Sigmoid colon (tissue), 7 donors: ENCODE data around the gene DOCK11. TPM values are rescaled to one million over a fixed set of nuclear protein-coding genes. Genes with fewer than 3 reads are reported as not detected.
A peak's percentile ranks its signal among the peaks of the same experiment; 100 is the strongest.

Experiments
- DNase-seq: peaks from one replicate; pipeline ENCODE4 v3.0.0-alpha.2; 2019
- H3K27ac ChIP-seq, 4 donors: fragments of 200-600 bp; sonication (generic); one replicate each; pipeline ENCODE4 v1.5.1; 2016 to 2019; ENCODE audit warnings: mild to moderate bottlenecking in 1 of 4
- H3K27me3 ChIP-seq, 3 donors: fragments of 200-600 bp; sonication (generic); one replicate each; pipeline ENCODE4 v1.5.1; 2019; ENCODE audit warnings: mild to moderate bottlenecking in 1 of 3
- H3K36me3 ChIP-seq, 4 donors: fragments of 200-600 bp; sonication (generic); one replicate each; pipeline ENCODE4 v1.5.1; 2016 to 2019
- H3K4me1 ChIP-seq, 4 donors: fragments of 200-600 bp; sonication (generic); one replicate each; pipeline ENCODE4 v1.5.1; 2017 to 2019
- H3K4me3 ChIP-seq, 4 donors: fragments of 200-600 bp; sonication (generic); one replicate each; pipeline ENCODE4 v1.5.1; 2017 to 2019; ENCODE audit warnings: mild to moderate bottlenecking in 2 of 4, moderate library complexity in 1 of 4
- H3K9me3 ChIP-seq, 4 donors: fragments of 200-600 bp in 3 of 4; sonication (generic) in 3 of 4; one replicate each; pipeline versions ENCODE4 v1.5.1 to v1.6.1; 2013 to 2019
- CTCF ChIP-seq, 4 experiments: fragments of 450-650 bp in 3 of 4; fragments of 200-600 bp in 1 of 4; IDR thresholded peaks; one replicate each; pipeline ENCODE4 v1.5.1; 2016 to 2019; ENCODE audit warnings: antibody characterized with exemption in 4 of 4, mild to moderate bottlenecking in 3 of 4, moderate library complexity in 2 of 4
- EP300 ChIP-seq, 4 donors: sonication (generic); formaldehyde crosslinking; IDR thresholded peaks; one replicate each; pipeline ENCODE4 v1.6.1; 2017; ENCODE audit warnings: antibody characterized with exemption in 4 of 4
- POLR2A ChIP-seq, 2 donors: fragments of 450-650 bp; IDR thresholded peaks; one replicate each; pipeline ENCODE4 v1.6.1; 2016; ENCODE audit warnings: antibody characterized with exemption in 2 of 2, mild to moderate bottlenecking in 2 of 2, moderate library complexity in 2 of 2
- POLR2AphosphoS5 ChIP-seq, 4 donors: sonication (generic); formaldehyde crosslinking; IDR thresholded peaks; one replicate each; pipeline ENCODE4 v1.6.1; 2017; ENCODE audit warnings: antibody characterized with exemption in 4 of 4
- WGBS, 2 donors: extraction: QIAGEN DNeasy Blood & Tissue Kit; methylation state at CpG; one replicate each; pipeline ENCODE4 v1.1.7; 2013; 5-methylcytosine and 5-hydroxymethylcytosine counted together
- intact Hi-C: fragments of 100-400 bp; cut with DNase I; formaldehyde crosslinking; loops from one replicate; pipeline ENCODE4 v1.15.1; 2023
- polyA plus RNA-seq, 3 donors: library from polyadenylated mRNA; stranded (reverse); fragments of 200-250 nt; gene quantifications; one replicate each; pipeline ENCODE4 v1.2.3, GENCODE V29; 2013
- total RNA-seq, 4 donors: library from RNA; depleted of rRNA; stranded (reverse); fragments of >200 nt; gene quantifications; one replicate each; pipeline ENCODE4 v1.1.0, GENCODE V29; 2016
- donor health status: healthy with polysubstance abuse.
- donor health status: Bipolar disorder and iron deficiency.
- donor health status: healthy.

The DOCK11 gene
- total and polyA plus RNA-seq, 7 donors, result 3.2 to 54.6 (median 40.7) TPM

- peaks cover 0 to 14% (median 11%) of the 10 kb centered on the region in 4 donors for H3K4me1 ChIP-seq
- DNase-seq, result no peak
- H3K27me3 ChIP-seq, result no peaks in the 10 kb centered on the region
- no peak overlapping the region for H3K4me3 ChIP-seq
- TF ChIP-seq POLR2AphosphoS5 (IDR thresholded peaks at IDR 0.05) (no peak), CTCF (IDR thresholded peaks at IDR 0.05) (no peak), POLR2A (IDR thresholded peaks at IDR 0.05) (no peak), EP300 (IDR thresholded peaks at IDR 0.05) (no peak)
- H3K36me3 ChIP-seq, result no peaks in the 10 kb centered on the region
- 78 to 88% methylated on average over 2 of the region's 2 CpGs for WGBS, 2 donors
- H3K27ac ChIP-seq, result peak overlapping the region in 3 of 4 donors; percentile 51 to 61 (median 57)
- H3K9me3 ChIP-seq, result no peaks in the 10 kb centered on the region
- intact Hi-C loops, result no loop called here
Observed at GRCh38 chrX:118536204-118536603, 40.6 kb downstream of the DOCK11 start.

GRCh38 chrX:118536687-118537461, 41.3 kb downstream of the DOCK11 start:
- Histone ChIP-seq H3K27ac (peak overlapping the region in 3 of 4 donors; percentile 51 to 61 (median 57)), H3K9me3 (no peaks in the 10 kb centered on the region), H3K4me1 (peaks cover 0 to 14% (median 11%) of the 10 kb centered on the region in 4 donors), H3K36me3 (no peaks in the 10 kb centered on the region), H3K27me3 (no peaks in the 10 kb centered on the region), H3K4me3 (no peak overlapping the region)
- DNase-seq, result no peak
- intact Hi-C loops, result no loop called here
- WGBS, 2 donors, result 27 to 61% methylated on average over 6 of the region's 6 CpGs
- TF ChIP-seq CTCF (IDR thresholded peaks at IDR 0.05), result peak in 2 of 4 experiments; percentile 12 to 24
- TF ChIP-seq POLR2AphosphoS5 (IDR thresholded peaks at IDR 0.05), result no peak

- DNase-seq, result no peak
- no peaks in the 10 kb centered on the region for H3K27me3 ChIP-seq
- intact Hi-C loops, result no loop called here
- WGBS, 2 donors, result 56 to 84% methylated on average over 5 of the region's 5 CpGs
- peak overlapping the region in 3 of 4 donors; percentile 20 to 57 (median 35) for H3K27ac ChIP-seq
- TF ChIP-seq POLR2AphosphoS5 (IDR thresholded peaks at IDR 0.05), result peak in 1 of 4 donors; percentile 12
- no peak for TF ChIP-seq CTCF (IDR thresholded peaks at IDR 0.05)
- H3K4me3 ChIP-seq, result no peak overlapping the region
- H3K9me3 ChIP-seq, result no peaks in the 10 kb centered on the region
- no peaks in the 10 kb centered on the region for H3K36me3 ChIP-seq
- H3K4me1 ChIP-seq, result peaks cover 0 to 14% (median 11%) of the 10 kb centered on the region in 4 donors
Observed at GRCh38 chrX:118538386-118538785, 42.8 kb downstream of the DOCK11 start.

- Histone ChIP-seq H3K9me3 (no peaks in the 10 kb centered on the region), H3K36me3 (peaks cover 0 to 3% (median 0%) of the 10 kb centered on the region in 4 donors), H3K27ac (no peak overlapping the region), H3K27me3 (no peaks in the 10 kb centered on the region), H3K4me1 (peaks cover 0 to 14% (median 11%) of the 10 kb centered on the region in 4 donors), H3K4me3 (no peak overlapping the region)
- WGBS, 2 donors, result 91 to 99% methylated on average over 4 of the region's 4 CpGs
- no peak for TF ChIP-seq CTCF (IDR thresholded peaks at IDR 0.05)
- TF ChIP-seq POLR2A (IDR thresholded peaks at IDR 0.05), result no peak
- no peak for TF ChIP-seq EP300 (IDR thresholded peaks at IDR 0.05)
- TF ChIP-seq POLR2AphosphoS5 (IDR thresholded peaks at IDR 0.05), result no peak
- intact Hi-C loops, result no loop called here
- DNase-seq, result no peak
Observed at GRCh38 chrX:118540342-118540741, 44.7 kb downstream of the DOCK11 start.
